Mesothelial cell of epicardium (in vitro differentiated cells): Measurements from ENCODE around the gene MEGF10. TPM values are rescaled to one million over a fixed set of nuclear protein-coding genes. Genes with fewer than 3 reads are reported as not detected.

ENCODE experiments used
- DNase-seq, 2 experiments: peaks; one replicate each; pipeline ENCODE4 v3.0.0; 2021; ENCODE audit warnings: low spot score in 2 of 2; ENCODE audit not compliant: unreplicated experiment in 2 of 2
- H3K27ac Mint-ChIP-seq: 2 replicates; pipeline ENCODE4 v1.8.0; 2021; ENCODE audit warnings: mixed read lengths
- H3K27me3 Mint-ChIP-seq: 2 replicates; pipeline ENCODE4 v1.8.0; 2021; ENCODE audit warnings: low read depth, mixed read lengths
- H3K36me3 Mint-ChIP-seq: 2 replicates; pipeline ENCODE4 v1.8.0; 2021; ENCODE audit warnings: mixed read lengths
- H3K4me1 Mint-ChIP-seq: 2 replicates; pipeline ENCODE4 v1.8.0; 2021; ENCODE audit warnings: mixed read lengths
- H3K4me3 Mint-ChIP-seq: 2 replicates; pipeline ENCODE4 v1.8.0; 2021; ENCODE audit warnings: mild to moderate bottlenecking, moderate library complexity, mixed read lengths
- H3K9me3 Mint-ChIP-seq: 2 replicates; pipeline ENCODE4 v1.8.0; 2021; ENCODE audit warnings: mixed read lengths
- total RNA-seq: library from RNA; stranded (reverse); gene quantifications from 3 replicates; pipeline ENCODE4 v1.2.1, GENCODE V29; 2021
- TF ChIP-seq, protein P1 (sequence below): fragments of 200-600 bp; sonication (generic); IDR thresholded peaks from one replicate; pipeline ENCODE4 v1.5.0; 2021; ENCODE audit warnings: antibody characterized with exemption; ENCODE audit not compliant: unreplicated experiment

The MEGF10 gene
- total RNA-seq, 1 donor from 2014 or later, result 3.0 TPM

- TF ChIP-seq, protein P1, sequence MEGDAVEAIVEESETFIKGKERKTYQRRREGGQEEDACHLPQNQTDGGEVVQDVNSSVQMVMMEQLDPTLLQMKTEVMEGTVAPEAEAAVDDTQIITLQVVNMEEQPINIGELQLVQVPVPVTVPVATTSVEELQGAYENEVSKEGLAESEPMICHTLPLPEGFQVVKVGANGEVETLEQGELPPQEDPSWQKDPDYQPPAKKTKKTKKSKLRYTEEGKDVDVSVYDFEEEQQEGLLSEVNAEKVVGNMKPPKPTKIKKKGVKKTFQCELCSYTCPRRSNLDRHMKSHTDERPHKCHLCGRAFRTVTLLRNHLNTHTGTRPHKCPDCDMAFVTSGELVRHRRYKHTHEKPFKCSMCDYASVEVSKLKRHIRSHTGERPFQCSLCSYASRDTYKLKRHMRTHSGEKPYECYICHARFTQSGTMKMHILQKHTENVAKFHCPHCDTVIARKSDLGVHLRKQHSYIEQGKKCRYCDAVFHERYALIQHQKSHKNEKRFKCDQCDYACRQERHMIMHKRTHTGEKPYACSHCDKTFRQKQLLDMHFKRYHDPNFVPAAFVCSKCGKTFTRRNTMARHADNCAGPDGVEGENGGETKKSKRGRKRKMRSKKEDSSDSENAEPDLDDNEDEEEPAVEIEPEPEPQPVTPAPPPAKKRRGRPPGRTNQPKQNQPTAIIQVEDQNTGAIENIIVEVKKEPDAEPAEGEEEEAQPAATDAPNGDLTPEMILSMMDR, result no peak
- no peak for DNase-seq
- Mint-ChIP-seq H3K27me3 (no peaks in the 10 kb centered on the region), H3K27ac (no peak overlapping the region), H3K4me1 (peaks cover 5% of the 10 kb centered on the region), H3K36me3 (peaks cover 2% of the 10 kb centered on the region), H3K4me3 (no peak overlapping the region), H3K9me3 (peaks cover 8% of the 10 kb centered on the region)
These were observed 127.8 kb downstream of the MEGF10 start for GRCh38 chr5:127418367-127418766.

- no peak for DNase-seq
- Mint-ChIP-seq H3K27ac (no peak overlapping the region), H3K36me3 (peaks cover 2% of the 10 kb centered on the region), H3K27me3 (no peaks in the 10 kb centered on the region), H3K4me3 (no peak overlapping the region), H3K4me1 (peaks cover 5% of the 10 kb centered on the region), H3K9me3 (peaks cover 9% of the 10 kb centered on the region)
- TF ChIP-seq, protein P1, result no peak
These were observed 128.5 kb downstream of the MEGF10 start for GRCh38 chr5:127418974-127419682.

DNA sequence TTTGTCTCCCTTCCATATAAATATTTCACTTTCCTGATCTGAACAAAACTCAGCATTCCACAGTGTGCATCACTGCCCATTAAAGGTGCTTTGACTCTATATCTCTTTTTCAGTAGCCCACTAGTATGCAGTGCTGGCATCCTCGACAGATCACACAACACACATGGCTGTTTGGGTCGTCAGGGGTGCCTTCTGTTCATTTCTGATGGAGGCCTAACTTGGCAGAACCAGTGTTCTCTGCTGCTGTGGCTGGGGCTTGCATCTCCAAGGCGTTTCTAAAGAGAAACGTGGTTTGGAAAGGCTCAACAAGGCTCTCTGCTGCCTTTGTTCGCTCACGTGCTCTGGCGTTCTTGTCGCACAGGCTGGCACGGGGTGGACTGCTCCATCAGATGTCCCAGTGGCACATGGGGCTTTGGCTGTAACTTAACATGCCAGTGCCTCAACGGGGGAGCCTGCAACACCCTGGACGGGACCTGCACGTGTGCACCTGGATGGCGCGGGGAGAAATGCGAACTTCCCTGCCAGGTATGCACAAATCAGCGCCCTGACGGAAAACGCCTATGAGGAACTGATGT lies 129.2 kb downstream of the MEGF10 start:
- no peak for DNase-seq
- Mint-ChIP-seq H3K27ac (no peak overlapping the region), H3K4me3 (no peak overlapping the region), H3K9me3 (peaks cover 15% of the 10 kb centered on the region), H3K4me1 (peaks cover 10% of the 10 kb centered on the region), H3K36me3 (peaks cover 2% of the 10 kb centered on the region), H3K27me3 (no peaks in the 10 kb centered on the region)
- TF ChIP-seq, protein P1, result no peak

DNA sequence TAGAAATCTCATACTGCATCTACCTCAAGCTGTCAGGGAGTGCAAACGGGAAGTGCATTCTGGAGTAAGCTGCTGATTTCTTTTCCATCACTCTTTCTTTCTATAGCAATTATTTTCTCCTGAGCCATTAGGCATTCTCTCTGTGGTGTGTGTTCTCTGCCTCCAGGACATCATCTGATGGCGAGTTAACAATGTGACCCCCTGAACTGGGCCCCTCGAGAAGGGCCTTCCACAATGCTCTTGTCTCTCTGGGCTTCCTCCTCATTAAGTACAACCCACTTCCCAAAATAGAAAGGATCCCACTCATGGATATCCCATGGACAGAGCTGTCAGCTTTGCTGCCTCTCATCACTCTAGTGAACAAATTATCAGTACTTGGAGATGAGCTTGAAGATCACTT lies 130.2 kb downstream of the MEGF10 start:
- DNase-seq, result no peak
- H3K36me3 Mint-ChIP-seq, result peaks cover 3% of the 10 kb centered on the region
- H3K27me3 Mint-ChIP-seq, result no peaks in the 10 kb centered on the region
- peaks cover 18% of the 10 kb centered on the region for H3K4me1 Mint-ChIP-seq
- no peak overlapping the region for H3K27ac Mint-ChIP-seq
- no peak overlapping the region for H3K4me3 Mint-ChIP-seq
- peaks cover 17% of the 10 kb centered on the region for H3K9me3 Mint-ChIP-seq
- TF ChIP-seq, protein P1, result no peak

GRCh38 chr5:127421471-127421870 lies 130.9 kb downstream of the MEGF10 start:
- TF ChIP-seq, protein P1, result no peak
- Mint-ChIP-seq H3K4me1 (peaks cover 22% of the 10 kb centered on the region), H3K27me3 (no peaks in the 10 kb centered on the region), H3K27ac (no peak overlapping the region), H3K4me3 (no peak overlapping the region), H3K9me3 (peaks cover 17% of the 10 kb centered on the region), H3K36me3 (peaks cover 3% of the 10 kb centered on the region)
- DNase-seq, result no peak
